Tongue (tissue), 3 donors: Measurements from ENCODE around the gene ZC3H6. TPM values are rescaled to one million over a fixed set of nuclear protein-coding genes. Genes with fewer than 3 reads are reported as not detected.
"Not testable (repeated sequence)": the region's sequence is repeated elsewhere in the genome, so short reads cannot be mapped to it uniquely, and the experiment has no call there.

ENCODE experiments used
- DNase-seq: peaks from one replicate; pipeline ENCODE4 v3.0.0-alpha.2; 2015
- small RNA-seq: library from RNA; depleted of rRNA; stranded (forward); fragments of <200 nt; gene quantifications from one replicate; pipeline ENCODE3, GENCODE V24; 2014; ENCODE audit warnings: low replicate concordance
- total RNA-seq: library from RNA; depleted of rRNA; stranded (reverse); fragments of >200 nt; gene quantifications from one replicate; pipeline ENCODE4 v1.2.3, GENCODE V29; 2014

Gene ZC3H6
- total RNA-seq, 1 donor from 2014 or later: 10.8 TPM

DNA sequence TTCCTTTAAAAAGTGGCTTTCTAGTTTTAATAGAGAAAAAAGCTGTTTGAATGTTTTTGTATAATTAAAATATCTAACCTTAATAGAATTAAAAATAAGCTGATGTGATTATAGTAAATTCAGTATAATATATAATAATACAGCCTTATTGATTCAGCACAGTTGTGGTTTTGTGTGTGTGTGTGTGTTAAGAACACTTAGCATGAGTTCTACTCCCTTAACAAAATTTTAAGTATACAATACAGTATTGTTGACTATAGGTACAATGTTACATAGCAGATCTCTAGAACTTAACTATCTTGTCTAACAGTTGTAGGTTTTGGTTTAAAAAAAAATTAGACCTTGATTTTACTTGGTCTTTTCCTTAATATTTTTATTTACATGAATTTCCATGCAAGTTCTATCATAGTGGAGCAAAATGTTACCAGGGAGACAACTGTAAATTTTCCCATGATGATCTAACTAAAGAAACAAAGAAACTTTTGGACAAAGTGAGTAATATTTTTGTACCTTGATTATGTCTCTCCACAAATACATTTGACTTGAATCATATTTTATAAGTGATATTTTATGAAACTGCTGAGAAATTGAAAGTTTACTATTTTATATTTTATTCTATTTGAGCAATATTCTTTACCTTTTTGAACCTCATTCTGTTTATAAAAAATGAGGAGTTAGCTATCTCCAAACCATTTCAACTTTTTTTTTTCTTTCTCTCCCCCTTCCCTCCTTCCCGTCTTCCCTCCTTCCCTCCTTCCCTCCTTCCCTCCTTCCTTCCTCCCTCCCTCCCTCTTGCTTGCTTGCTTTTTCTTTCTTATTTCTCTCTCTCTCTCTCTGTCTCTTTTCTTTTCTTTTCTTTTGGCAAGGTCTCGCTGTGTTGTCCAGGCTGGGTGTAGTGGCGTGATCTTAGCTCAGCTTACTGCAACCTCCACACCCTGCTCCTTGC is 46.3 kb downstream of the ZC3H6 start:
- no peak for DNase-seq

DNA sequence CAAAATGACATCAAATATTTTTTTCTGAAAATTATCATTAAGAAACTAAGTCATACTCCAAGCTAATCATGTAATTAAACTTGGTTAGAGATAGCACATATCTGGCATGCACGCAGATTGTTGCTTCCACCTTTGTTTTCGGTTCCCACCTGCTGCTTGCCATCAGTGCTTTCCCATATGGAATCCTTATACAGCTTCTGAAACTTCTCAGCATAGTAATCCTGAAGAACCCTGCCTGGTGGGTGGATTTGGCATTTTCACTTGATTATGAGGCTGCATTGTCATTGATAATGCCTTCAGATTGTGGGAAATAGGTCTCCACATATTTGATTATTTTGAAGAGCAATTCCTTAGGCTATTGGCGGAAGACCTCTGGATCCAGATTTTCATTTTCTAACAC is 47.5 kb downstream of the ZC3H6 start:
- DNase-seq: no peak

DNA sequence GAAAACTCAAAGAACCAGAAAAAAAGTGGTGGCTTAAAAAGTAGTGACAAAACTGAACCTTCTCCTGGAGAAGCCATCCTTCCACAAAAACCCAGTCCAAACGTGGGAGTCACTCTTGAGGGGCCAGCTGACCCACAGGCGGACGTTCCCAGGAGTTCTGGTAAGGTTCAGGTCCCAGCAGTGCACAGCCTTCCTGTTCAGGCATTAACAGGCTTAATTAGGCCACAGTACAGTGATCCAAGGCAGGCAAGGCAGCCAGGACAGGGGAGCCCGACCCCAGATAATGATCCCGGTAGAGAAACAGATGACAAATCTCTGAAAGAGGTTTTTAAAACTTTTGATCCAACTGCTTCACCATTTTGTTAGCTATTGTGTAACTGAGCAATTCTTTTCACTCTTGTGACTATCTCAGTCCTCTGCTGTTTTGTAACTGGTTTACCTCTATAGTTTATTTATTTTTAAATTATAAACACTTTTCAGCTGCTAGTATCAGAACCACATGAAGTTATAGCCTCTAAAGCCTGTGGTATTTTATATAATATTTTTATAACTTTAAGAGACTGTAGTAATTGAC is 56.8 kb downstream of the ZC3H6 start:
- no peak for DNase-seq

DNA sequence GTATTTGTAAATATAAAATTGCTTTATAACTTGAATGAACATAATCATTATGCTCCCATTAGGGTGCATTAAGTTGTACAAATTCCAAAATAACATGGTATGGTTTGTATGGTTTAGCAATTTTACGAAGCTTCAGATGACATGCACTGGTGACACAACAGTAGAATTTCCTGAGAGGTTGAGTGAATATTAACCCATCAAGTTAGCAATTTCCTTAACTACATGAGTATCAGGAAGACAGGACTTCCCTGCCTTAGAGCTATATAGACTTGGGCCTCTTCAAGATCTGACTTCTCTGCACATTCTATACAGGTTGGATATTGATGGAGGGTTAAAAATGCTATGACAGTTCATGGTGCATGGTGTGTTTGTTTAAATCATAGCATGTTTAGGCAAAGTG is 60.2 kb downstream of the ZC3H6 start:
- DNase-seq: no peak

DNA sequence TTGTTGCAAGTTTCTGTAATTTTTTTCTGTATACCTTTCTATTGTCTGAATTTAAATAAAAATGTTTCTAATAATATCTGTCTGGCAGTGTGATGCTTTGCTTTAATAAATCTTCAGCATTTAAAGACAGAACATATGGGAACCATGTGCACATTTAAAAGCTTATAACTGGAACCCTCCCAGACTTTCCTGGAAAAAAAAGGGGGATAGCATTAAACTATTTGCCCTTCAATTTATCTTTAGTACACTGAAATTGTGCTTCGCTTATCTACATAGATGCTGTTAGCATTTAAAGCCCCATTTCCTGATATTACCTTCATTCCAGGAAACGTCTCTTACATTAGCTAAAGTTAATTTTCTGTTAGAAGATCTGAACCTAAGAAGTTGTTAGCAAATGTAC is 64.6 kb downstream of the ZC3H6 start:
- no peak for DNase-seq

DNA sequence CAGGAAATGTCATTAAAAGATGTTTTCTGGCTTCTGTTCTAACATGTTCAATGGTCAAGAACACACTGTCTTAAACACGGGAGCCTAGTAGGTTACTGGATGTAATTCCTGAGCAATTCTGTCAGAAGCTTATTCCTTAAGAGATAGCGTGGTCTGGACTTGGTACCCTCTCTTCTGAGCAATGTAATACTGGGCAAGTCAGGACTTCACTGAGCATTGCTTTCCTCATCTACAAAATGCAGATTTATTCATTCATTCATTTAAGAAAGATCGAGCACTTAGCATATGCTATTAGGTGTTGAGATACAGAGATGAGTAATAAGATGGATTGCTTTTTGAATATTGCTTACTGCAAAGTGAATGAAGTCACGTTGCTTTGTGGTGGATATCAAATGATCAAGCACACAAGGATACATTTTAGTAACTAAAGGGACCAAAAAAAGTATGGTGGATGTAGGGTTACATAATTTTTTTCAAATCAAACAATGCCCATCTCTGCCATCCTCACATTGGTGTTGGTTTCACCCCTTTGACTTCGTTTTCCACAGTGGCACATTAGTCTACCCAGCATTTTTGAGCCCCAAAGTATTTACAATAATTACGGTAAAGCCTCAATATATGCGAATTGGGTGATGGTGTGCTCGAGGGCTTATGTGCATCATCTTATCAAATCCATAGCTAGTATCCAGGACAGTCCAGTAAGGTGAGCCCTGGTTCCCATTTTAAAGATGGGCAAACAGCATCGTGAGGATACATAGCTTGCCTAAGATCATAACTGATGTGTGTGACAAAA is 65.3 kb downstream of the ZC3H6 start:
- DNase-seq: no peak

DNA sequence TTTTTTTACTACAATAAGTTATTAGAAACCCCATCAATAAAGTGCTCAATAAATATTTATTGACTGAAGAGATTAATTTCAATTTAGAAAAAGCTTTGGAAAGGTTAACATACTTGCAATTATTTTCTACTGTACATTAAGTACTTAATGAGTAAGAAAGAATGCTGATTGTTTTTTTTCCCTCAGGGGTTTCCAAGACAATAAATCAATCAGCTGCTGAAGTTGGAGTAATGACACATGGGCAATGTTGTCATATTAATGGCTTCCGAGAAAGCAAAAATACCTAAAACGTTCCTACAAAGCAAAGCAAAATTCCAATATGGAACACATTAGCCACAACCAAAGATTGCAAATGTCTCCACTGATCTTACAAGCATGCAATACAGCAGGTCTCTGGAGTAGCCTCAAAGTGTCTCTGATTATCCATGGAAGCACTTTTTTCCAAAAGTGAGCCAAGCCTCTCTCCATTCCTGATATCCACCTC is 66.7 kb downstream of the ZC3H6 start:
- no peak for DNase-seq

DNA sequence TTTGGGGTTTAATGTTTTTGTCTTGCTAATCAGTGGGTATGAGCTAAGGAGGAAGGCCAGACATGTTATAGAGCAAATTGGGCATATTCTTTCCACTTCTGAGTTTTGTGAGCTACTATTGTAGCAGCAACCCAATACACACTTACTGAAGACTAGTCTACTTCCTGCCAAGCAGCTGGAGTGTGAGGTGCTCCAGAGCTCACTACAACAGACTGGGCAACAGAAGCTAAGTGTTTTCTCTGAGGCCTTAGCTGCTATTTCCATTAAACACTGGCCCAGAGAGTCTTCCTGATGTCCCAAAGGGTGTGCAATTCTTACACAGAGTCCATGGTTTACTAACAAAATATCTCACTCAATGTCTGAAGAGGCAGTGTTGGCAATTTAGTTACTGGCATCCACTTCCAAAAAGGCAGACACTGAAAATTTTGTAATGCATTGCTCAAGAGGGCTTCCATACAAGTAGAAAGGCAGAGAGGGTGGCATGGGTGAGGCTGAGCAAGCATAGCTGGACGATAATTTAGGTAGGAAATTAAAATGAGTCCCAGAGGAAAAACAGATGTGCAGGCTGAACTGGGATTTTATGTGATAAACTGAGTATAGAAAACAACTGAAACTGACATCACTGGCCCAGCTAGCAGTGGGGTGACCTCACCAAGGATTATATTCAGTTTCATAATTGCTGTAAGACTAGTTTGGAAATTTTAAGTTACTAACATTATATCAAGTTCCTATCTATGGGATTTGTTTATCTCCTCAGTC is 68.6 kb downstream of the ZC3H6 start:
- DNase-seq: peak; percentile 4

DNA sequence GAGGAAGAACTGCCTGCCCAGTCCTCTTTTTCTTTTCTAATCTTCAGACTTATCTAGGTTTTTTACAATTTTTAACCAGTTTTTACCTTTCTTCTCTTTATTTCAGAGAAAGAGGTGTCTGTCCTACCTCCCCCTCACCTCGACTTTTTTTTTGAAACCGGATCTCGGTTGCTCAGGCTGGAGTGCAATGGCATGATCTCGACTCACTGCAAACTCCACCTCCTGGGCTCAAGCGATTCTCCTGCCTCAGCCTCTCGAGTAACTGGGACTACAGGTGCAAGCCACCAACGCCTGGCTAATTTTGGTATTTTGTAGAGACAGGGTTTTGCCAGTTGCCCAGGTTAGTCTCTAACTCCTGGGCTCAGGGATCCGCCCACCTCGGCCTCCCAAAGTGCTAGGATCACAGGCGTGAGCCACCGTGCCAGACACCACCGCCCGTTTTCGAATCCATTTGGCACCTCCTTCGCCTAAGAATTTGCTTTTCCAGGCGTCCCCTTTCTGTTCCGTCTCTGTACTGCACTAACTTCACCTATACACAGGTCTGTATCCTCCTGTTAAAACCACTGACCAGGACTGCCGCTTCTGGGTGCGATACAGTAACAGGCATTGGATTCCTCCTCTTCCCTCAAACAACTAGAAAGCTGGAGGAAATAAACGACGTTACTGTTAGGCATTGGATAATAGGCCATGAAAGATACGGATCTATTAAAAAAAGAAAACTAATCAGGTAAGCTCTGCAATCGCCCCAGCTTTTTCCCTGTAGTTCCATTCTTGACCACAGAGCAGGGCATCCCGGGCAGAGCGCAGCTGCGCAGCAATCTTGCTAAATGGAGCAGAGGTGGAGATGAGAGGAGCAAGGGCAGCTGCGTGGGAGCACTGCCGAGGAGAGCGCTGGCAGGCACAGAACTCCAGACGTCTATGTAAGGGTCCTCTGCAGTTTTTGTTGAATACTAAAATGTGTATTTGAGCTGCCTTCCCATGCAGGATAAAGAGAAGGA is 69.9 kb downstream of the ZC3H6 start:
- no peak for DNase-seq

DNA sequence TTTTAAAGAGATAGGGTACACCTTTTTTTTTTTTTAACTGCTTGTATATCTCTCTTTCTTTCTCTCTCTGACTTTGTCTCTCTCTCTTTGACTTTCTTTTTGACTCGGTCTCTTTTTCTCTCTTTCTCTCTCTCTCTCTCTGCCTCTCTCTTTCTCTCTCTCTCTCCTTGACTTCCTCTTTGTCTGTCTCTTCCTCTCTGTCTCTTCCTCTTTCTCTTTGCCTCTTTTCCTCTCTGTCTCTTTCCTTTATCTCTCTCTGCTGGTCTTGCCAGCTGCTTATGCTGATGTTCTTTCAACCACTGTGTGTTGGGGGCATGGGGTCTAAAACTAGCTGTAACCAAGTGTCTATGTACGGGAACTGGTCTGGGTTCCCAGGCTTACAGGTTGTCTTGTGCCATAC is 76.9 kb downstream of the ZC3H6 start:
- not testable (repeated sequence) for DNase-seq

DNA sequence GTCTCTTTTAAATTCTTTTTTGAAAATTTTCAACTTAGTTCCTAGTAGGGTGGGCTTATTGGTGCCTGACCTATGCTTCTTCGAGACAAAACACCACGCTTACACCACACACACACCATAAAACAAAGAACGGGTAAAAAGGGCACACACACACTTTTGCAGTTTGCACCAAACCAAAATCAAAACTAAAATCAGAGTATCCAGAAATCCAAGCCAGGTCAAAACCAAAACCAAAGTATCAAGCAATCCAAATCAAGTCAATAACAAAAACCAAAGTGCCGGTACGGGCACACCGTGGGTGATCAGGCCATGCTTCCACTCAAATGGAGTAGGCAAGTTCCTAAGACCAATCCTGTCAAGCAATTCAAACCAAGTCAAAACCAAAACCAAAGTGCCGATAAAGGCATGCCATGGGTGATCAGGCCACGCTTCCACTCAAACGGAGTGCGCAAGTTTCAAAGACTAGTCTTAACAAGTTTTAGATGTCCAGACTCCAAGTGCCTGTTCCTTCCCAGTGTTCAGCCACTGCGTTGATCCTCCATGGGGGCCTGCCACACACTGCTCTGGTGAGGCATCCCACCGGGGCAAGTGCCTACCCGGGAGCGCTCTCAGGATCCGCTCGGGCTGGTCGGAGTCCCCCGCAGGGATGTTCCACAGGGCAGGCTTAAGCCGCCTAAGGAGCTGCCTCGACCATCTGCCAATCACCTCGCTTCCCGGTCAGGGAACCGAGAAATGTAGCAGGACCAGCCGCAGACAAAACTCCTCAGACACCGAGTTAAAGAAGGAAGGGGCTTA is 77.6 kb downstream of the ZC3H6 start:
- not testable (repeated sequence) for DNase-seq

DNA sequence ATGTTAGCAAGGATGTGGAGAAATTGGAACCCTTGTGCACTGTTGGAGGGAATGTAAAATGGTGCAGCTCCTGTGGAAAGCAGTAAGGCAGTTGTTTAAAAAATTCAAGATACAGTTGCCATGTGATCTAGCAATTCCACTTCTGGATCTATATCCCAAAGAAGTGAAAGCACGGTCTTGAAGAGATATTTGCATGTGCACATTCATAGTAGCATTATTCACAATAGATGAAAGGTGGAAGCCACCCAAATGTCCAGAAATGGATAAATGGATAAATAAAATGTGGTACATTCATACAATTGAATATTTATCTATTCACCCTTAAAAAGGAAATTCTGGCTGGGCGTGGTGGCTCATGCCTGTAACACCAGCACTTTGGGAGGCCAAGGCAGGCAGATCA is 78.9 kb downstream of the ZC3H6 start:
- not testable (repeated sequence) for DNase-seq

DNA sequence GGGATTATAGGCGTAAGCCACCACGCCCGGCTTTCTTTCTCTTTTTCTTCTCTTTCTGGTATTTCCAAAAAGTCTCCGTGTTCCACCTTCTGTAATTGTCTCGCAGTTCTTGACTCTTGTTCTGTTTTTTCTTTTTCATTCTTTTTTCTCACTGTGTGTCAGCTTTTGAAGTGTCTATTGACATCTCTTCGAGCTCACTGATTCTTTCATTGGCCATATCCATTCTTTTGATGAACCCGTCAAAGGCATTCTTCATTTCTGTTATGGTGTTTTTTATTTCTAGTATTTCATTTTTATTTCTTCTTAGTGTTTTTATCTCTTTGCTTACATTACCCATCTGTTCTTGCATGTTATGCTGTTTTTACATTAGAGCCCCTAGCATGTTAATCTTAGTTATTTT is 84.7 kb downstream of the ZC3H6 start:
- not testable (repeated sequence) for DNase-seq

Small RNA genes within 50 kb of the gene (small RNA-seq; reads per million reads assigned to genes)
- gene AC115115.1: not detected

Other genes with a start within 250 kb of the ZC3H6 start
- 26.4 TPM for gene TMEM87B, start 220.3 kb upstream of the ZC3H6 start, total RNA-seq
- 9.5 TPM for gene FBLN7, start 137.2 kb upstream of the ZC3H6 start, total RNA-seq
- 21.0 TPM for gene ZC3H8, start 20.6 kb upstream of the ZC3H6 start, total RNA-seq
- 22.9 TPM for gene RGPD8, start 158.0 kb downstream of the ZC3H6 start, total RNA-seq
- gene TTL, start 206.6 kb downstream of the ZC3H6 start, total RNA-seq: 26.4 TPM